ENCODE data around the gene QRSL1. TPM values are rescaled to one million over a fixed set of nuclear protein-coding genes. Genes with fewer than 3 reads are reported as not detected.

Gene QRSL1
- total RNA-seq, 1 donor from 2014 or later: 19.8 TPM

GRCh38 chr6:106715922-106716321 is 86.5 kb downstream of the QRSL1 start:
- H3K27ac Mint-ChIP-seq: no peak overlapping the region

GRCh38 chr6:106716966-106717365 is 87.6 kb downstream of the QRSL1 start:
- no peak overlapping the region for H3K27ac Mint-ChIP-seq
- DNase-seq (ENCODE audit: extremely low spot score, unreplicated experiment): no peak
- no peaks in the 10 kb centered on the region for H3K27me3 Mint-ChIP-seq
- no peaks in the 10 kb centered on the region for H3K9me3 Mint-ChIP-seq
- H3K36me3 Mint-ChIP-seq: no peaks in the 10 kb centered on the region
- no peak overlapping the region for H3K4me3 Mint-ChIP-seq
- TF ChIP-seq CTCF (conservative IDR thresholded peaks at IDR 0.05): no peak
- peaks cover 10% of the 10 kb centered on the region for H3K4me1 Mint-ChIP-seq (ENCODE audit: unreplicated experiment)

More at GRCh38 chr6:106715922-106716321, 86.5 kb downstream of the QRSL1 start:
- Mint-ChIP-seq H3K9me3 (no peaks in the 10 kb centered on the region), H3K4me1 (ENCODE audit: unreplicated experiment) (no peaks in the 10 kb centered on the region), H3K4me3 (no peak overlapping the region), H3K27me3 (no peaks in the 10 kb centered on the region), H3K36me3 (no peaks in the 10 kb centered on the region)
- no peak for TF ChIP-seq CTCF (conservative IDR thresholded peaks at IDR 0.05)
- no peak for DNase-seq (ENCODE audit: extremely low spot score, unreplicated experiment)

Other genes starting within 250 kb of the QRSL1 start
- gene RTN4IP1, start 80 bp upstream of the QRSL1 start, total RNA-seq (ENCODE audit: low replicate concordance): 7.1 and 8.6 TPM in 2 replicates